H9 (cell line): ENCODE measurements around the gene GPD2. TPM values are rescaled to one million over a fixed set of nuclear protein-coding genes. Genes with fewer than 3 reads are reported as not detected.
A peak's percentile ranks its signal among the peaks of the same experiment; 100 is the strongest.

Source experiments
- DNase-seq: peaks from one replicate; pipeline ENCODE4 v3.0.0-alpha.2; 2017
- H2AFZ ChIP-seq: one replicate; pipeline ENCODE4 v1.6.1; 2013; ENCODE audit warnings: mild to moderate bottlenecking, low read length, control low read depth, moderate library complexity
- H2AK5ac ChIP-seq: 2 replicates; pipeline ENCODE4 v1.6.1; 2013; ENCODE audit warnings: low read length, control low read depth, mixed read lengths; ENCODE audit not compliant: insufficient read length
- H2BK120ac ChIP-seq: one replicate; pipeline ENCODE4 v1.6.1; 2013; ENCODE audit warnings: low read depth, mild to moderate bottlenecking, low read length, control low read depth, inconsistent platforms; ENCODE audit not compliant: poor library complexity, severe bottlenecking
- H2BK12ac ChIP-seq: 2 replicates; pipeline ENCODE4 v1.6.1; 2013; ENCODE audit warnings: low read length, control low read depth, mixed read lengths, low read depth; ENCODE audit not compliant: insufficient read length
- H2BK15ac ChIP-seq: 2 replicates; pipeline ENCODE4 v1.6.1; 2013; ENCODE audit warnings: low read depth, low read length, control low read depth
- H2BK20ac ChIP-seq: one replicate; pipeline ENCODE4 v1.6.1; 2013; ENCODE audit warnings: low read depth, mild to moderate bottlenecking, low read length, control low read depth, inconsistent platforms; ENCODE audit not compliant: poor library complexity, severe bottlenecking
- H2BK5ac ChIP-seq: 2 replicates; pipeline ENCODE4 v1.6.1; 2013; ENCODE audit warnings: low read length, control low read depth, mixed read lengths; ENCODE audit not compliant: insufficient read length
- H3K14ac ChIP-seq: 2 replicates; pipeline ENCODE4 v1.6.1; 2013; ENCODE audit warnings: low read length, control low read depth; ENCODE audit not compliant: insufficient read depth
- H3K18ac ChIP-seq: 2 replicates; pipeline ENCODE4 v1.6.1; 2013; ENCODE audit warnings: low read depth, mild to moderate bottlenecking, mixed read lengths, low read length, control low read depth; ENCODE audit not compliant: insufficient read length
- H3K23ac ChIP-seq: 2 replicates; pipeline ENCODE4 v1.6.1; 2013; ENCODE audit warnings: low read length, control low read depth, mixed read lengths, low read depth; ENCODE audit not compliant: insufficient read length
- H3K23me2 ChIP-seq: 2 replicates; pipeline ENCODE4 v1.6.1; 2013; ENCODE audit warnings: low read depth, mild to moderate bottlenecking, mixed read lengths, low read length, control low read depth; ENCODE audit not compliant: insufficient read length, poor library complexity, severe bottlenecking
- H3K27ac ChIP-seq: 2 replicates; pipeline ENCODE4 v1.5.1; 2013; ENCODE audit warnings: low read length, control low read depth, mixed read lengths, low read depth; ENCODE audit not compliant: insufficient read length
- H3K27me3 ChIP-seq: 2 replicates; pipeline ENCODE4 v1.6.1; 2013; ENCODE audit warnings: low read length, control low read depth, inconsistent platforms; ENCODE audit not compliant: insufficient read depth
- H3K4ac ChIP-seq: 2 replicates; pipeline ENCODE4 v1.6.1; 2013; ENCODE audit warnings: low read depth, mild to moderate bottlenecking, control low read depth, inconsistent platforms, low read length, moderate library complexity
- H3K4me1 ChIP-seq: 2 replicates; pipeline ENCODE4 v1.6.1; 2013; ENCODE audit warnings: low read length, control low read depth, inconsistent platforms; ENCODE audit not compliant: insufficient read depth
- H3K4me2 ChIP-seq: 2 replicates; pipeline ENCODE4 v1.6.1; 2013; ENCODE audit warnings: low read length, control low read depth, mixed read lengths; ENCODE audit not compliant: insufficient read length, insufficient read depth
- H3K56ac ChIP-seq: 2 replicates; pipeline ENCODE4 v1.6.1; 2013; ENCODE audit warnings: low read depth, mild to moderate bottlenecking, mixed read lengths, low read length, control low read depth; ENCODE audit not compliant: insufficient read length
- H3K79me1 ChIP-seq: 2 replicates; pipeline ENCODE4 v1.6.1; 2013; ENCODE audit warnings: low read depth, mild to moderate bottlenecking, moderate library complexity, low read length, control low read depth, inconsistent platforms; ENCODE audit not compliant: insufficient read depth, poor library complexity, severe bottlenecking
- H3K79me2 ChIP-seq: 2 replicates; pipeline ENCODE4 v1.6.1; 2013; ENCODE audit warnings: low read length, control low read depth, inconsistent platforms; ENCODE audit not compliant: insufficient read depth
- H3K9ac ChIP-seq: 2 replicates; pipeline ENCODE4 v1.6.1; 2013; ENCODE audit warnings: low read length, control low read depth, mixed read lengths; ENCODE audit not compliant: insufficient read length; ENCODE audit errors: extremely low read depth
- H3K9me3 ChIP-seq: one replicate; pipeline ENCODE4 v1.6.1; 2013; ENCODE audit warnings: low read depth, low read length, inconsistent platforms; ENCODE audit not compliant: control insufficient read depth
- H3T11ph ChIP-seq: one replicate; pipeline ENCODE4 v1.6.1; 2013; ENCODE audit warnings: mild to moderate bottlenecking, low read length, control low read depth, inconsistent platforms
- H4K20me1 ChIP-seq: one replicate; pipeline ENCODE4 v1.6.1; 2013; ENCODE audit not compliant: control insufficient read depth, insufficient read length, insufficient read depth
- H4K5ac ChIP-seq: 2 replicates; pipeline ENCODE4 v1.6.1; 2013; ENCODE audit warnings: low read depth, mild to moderate bottlenecking, mixed read lengths, low read length, control low read depth; ENCODE audit not compliant: insufficient read length
- H4K8ac ChIP-seq: replicated peaks from 2 replicates; pipeline ENCODE4 v1.6.1; 2013; ENCODE audit warnings: low read length, control low read depth, mixed read lengths, low read depth; ENCODE audit not compliant: insufficient read length
- H4K91ac ChIP-seq: 2 replicates; pipeline ENCODE4 v1.6.1; 2013; ENCODE audit warnings: low read depth, mild to moderate bottlenecking, moderate library complexity, mixed read lengths, low read length, control low read depth; ENCODE audit not compliant: insufficient read length
- H3K27ac Mint-ChIP-seq, 3 experiments: 2 replicates in 2 of 3; 3 replicates in 1 of 3; pipeline ENCODE4 v1.8.0; 2020 to 2021; ENCODE audit warnings: mixed read lengths in 3 of 3, mild to moderate bottlenecking in 1 of 3, moderate library complexity in 1 of 3
- H3K27me3 Mint-ChIP-seq: 2 replicates; pipeline ENCODE4 v1.8.0; 2021; ENCODE audit warnings: low read depth, mild to moderate bottlenecking, moderate library complexity, mixed read lengths
- H3K36me3 Mint-ChIP-seq, 3 experiments: 2 replicates in 2 of 3; 3 replicates in 1 of 3; pipeline ENCODE4 v1.8.0; 2020 to 2021; ENCODE audit warnings: low read depth in 3 of 3, mixed read lengths in 3 of 3; ENCODE audit not compliant: insufficient read depth in 1 of 3
- H3K4me1 Mint-ChIP-seq, 2 experiments: 2 replicates each; pipeline ENCODE4 v1.8.0; 2020; ENCODE audit warnings: mixed read lengths in 2 of 2
- H3K4me3 Mint-ChIP-seq, 2 experiments: 2 replicates in 1 of 2; 3 replicates in 1 of 2; pipeline ENCODE4 v1.8.0; 2020 to 2021; ENCODE audit warnings: mild to moderate bottlenecking in 2 of 2, mixed read lengths in 2 of 2, moderate library complexity in 1 of 2
- H3K9me3 Mint-ChIP-seq, 2 experiments: 2 replicates in 1 of 2; 3 replicates in 1 of 2; pipeline ENCODE4 v1.8.0; 2020; ENCODE audit warnings: mild to moderate bottlenecking in 2 of 2, mixed read lengths in 2 of 2, moderate library complexity in 1 of 2
- WGBS: extraction: QIAGEN DNeasy Blood & Tissue Kit; methylation state at CpG from one replicate; pipeline ENCODE4 v1.1.7; 2013; ENCODE audit warnings: missing lambda C conversion rate, low lambda C conversion rate, mixed read lengths; ENCODE audit not compliant: insufficient read length; ENCODE audit errors: extremely low coverage; 5-methylcytosine and 5-hydroxymethylcytosine counted together
- total RNA-seq: library from RNA; stranded (reverse); gene quantifications from 2 replicates; pipeline ENCODE4 v1.2.1, GENCODE V29; 2021
- TF ChIP-seq, protein P1 (sequence below): fragments of 200-600 bp; sonication (generic); conservative IDR thresholded peaks from 3 replicates; pipeline ENCODE4 v1.8.0; 2021; ENCODE audit warnings: antibody characterized with exemption, mild to moderate bottlenecking

Gene GPD2
- total RNA-seq, 1 experiment from 2014 or later: 46.0 TPM

DNA sequence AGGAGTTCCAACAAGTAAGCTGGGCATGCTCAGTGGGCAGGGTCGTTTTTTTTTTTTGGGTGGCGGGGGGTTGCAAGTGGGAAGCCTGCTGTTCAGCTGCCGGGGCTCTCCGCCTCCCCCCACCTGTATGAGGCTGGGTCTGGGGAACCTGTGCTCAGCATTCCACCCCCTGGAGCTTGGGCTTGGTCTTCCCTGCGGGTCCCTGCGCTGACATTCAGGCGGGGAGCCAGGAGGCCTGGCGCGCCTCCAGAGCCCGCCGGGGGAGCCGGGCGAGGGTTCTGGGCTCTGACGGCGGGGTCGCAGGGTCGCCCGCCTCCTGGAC is 822 bp upstream of the GPD2 start:
- no peak overlapping the region for H2AK5ac ChIP-seq
- no peak overlapping the region for H3K23ac ChIP-seq

More for the DNA sequence above, 822 bp upstream of the GPD2 start:
- peak overlapping the region; percentile 53 for H3K9ac ChIP-seq
- no peak overlapping the region for H4K8ac ChIP-seq
- H3T11ph ChIP-seq: no peak overlapping the region
- no peak for DNase-seq
- peak overlapping the region; percentile 88 for H3K14ac ChIP-seq
- H4K5ac ChIP-seq: no peak overlapping the region
- peak overlapping the region in 2 of 3 experiments; percentile 61 to 82; a peak in 4 of 7 replicates for H3K27ac Mint-ChIP-seq
- peak overlapping the region; percentile 71 for H3K4me2 ChIP-seq
- no peak overlapping the region for H3K4ac ChIP-seq
- no peaks in the 10 kb centered on the region for H3K79me1 ChIP-seq
- H3K27ac ChIP-seq: peak overlapping the region; percentile 44
- H2BK120ac ChIP-seq: no peak overlapping the region
- H3K18ac ChIP-seq: peak overlapping the region; percentile 46
- H3K4me1 Mint-ChIP-seq: peaks cover 44 to 48% of the 10 kb centered on the region in 2 experiments
- no peaks in the 10 kb centered on the region for H4K20me1 ChIP-seq
- 0 out of 2 replicates have a peak, but pooled peaks cover 5% of the 10 kb centered on the region for H3K4me1 ChIP-seq
- no peak overlapping the region for H2BK5ac ChIP-seq
- no peaks in the 10 kb centered on the region for H3K27me3 Mint-ChIP-seq
- H3K27me3 ChIP-seq: no peaks in the 10 kb centered on the region
- H4K91ac ChIP-seq: no peak overlapping the region
- no peaks in the 10 kb centered on the region for H3K9me3 ChIP-seq
- no CpG with 5 or more reads among the region's 18 CpGs for WGBS
- H2AFZ ChIP-seq: no peak overlapping the region
- H3K23me2 ChIP-seq: peaks cover 7% of the 10 kb centered on the region
- no peaks in the 10 kb centered on the region; a peak in 1 of 5 replicates for H3K9me3 Mint-ChIP-seq
- H3K4me3 Mint-ChIP-seq: peak overlapping the region; percentile 77 to 93
- TF ChIP-seq, protein P1, sequence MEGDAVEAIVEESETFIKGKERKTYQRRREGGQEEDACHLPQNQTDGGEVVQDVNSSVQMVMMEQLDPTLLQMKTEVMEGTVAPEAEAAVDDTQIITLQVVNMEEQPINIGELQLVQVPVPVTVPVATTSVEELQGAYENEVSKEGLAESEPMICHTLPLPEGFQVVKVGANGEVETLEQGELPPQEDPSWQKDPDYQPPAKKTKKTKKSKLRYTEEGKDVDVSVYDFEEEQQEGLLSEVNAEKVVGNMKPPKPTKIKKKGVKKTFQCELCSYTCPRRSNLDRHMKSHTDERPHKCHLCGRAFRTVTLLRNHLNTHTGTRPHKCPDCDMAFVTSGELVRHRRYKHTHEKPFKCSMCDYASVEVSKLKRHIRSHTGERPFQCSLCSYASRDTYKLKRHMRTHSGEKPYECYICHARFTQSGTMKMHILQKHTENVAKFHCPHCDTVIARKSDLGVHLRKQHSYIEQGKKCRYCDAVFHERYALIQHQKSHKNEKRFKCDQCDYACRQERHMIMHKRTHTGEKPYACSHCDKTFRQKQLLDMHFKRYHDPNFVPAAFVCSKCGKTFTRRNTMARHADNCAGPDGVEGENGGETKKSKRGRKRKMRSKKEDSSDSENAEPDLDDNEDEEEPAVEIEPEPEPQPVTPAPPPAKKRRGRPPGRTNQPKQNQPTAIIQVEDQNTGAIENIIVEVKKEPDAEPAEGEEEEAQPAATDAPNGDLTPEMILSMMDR: no peak
- H2BK15ac ChIP-seq: no peak overlapping the region
- H2BK12ac ChIP-seq: no peak overlapping the region
- no peak overlapping the region for H2BK20ac ChIP-seq
- peaks cover 0 to 3% (median 3%) of the 10 kb centered on the region in 3 experiments; a peak in 1 of 7 replicates for H3K36me3 Mint-ChIP-seq
- H3K79me2 ChIP-seq: peaks cover 5% of the 10 kb centered on the region; the same call in 1 of the 2 replicates
- no peak overlapping the region for H3K56ac ChIP-seq
